ENCODE measurements around the gene AACS.
"Not testable (repeated sequence)": the region's sequence is repeated elsewhere in the genome, so short reads cannot be mapped to it uniquely, and the experiment has no call there.

AACS gene

DNA sequence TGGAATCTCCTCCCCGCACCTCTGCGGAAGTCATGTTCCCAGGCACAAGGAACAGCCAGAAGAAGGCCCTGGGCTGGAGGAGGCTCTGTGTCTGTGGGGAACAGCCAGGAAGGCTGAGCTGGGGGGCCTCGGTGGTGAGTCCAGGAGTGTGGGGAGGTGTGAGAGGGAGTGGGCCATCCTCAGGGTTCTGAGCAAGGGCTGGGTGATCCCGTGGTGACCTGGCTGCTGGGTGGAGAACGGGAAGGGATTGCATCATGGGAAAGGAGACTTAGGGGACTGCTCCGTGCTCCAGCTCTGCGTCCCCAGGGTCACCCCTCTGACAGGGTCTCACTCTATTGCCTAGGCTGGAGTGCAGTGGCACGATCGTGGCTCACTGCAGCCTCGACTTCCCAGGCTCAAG is 13.8 kb downstream of the AACS start:
- no peaks in the 10 kb centered on the region for H3K27me3 ChIP-seq (ENCODE audit: control insufficient read depth in 1 of 2, insufficient read depth in 2 of 2, low read length in 2 of 2)
- H3K36me3 ChIP-seq (ENCODE audit: insufficient read depth, low read length) = peaks cover 10% of the 10 kb centered on the region
- H3K9me3 ChIP-seq (ENCODE audit: low read length) = no peaks in the 10 kb centered on the region
- no peak overlapping the region for H3K27ac ChIP-seq (ENCODE audit: low read depth, low read length)
- H3K4me1 ChIP-seq (ENCODE audit: insufficient read depth, low read length) = no peaks in the 10 kb centered on the region
- no peak overlapping the region for H3K9ac ChIP-seq (ENCODE audit: low read length)
- no peak overlapping the region for H3K4me3 ChIP-seq (ENCODE audit: low read depth in 1 of 2, low read length in 2 of 2)

DNA sequence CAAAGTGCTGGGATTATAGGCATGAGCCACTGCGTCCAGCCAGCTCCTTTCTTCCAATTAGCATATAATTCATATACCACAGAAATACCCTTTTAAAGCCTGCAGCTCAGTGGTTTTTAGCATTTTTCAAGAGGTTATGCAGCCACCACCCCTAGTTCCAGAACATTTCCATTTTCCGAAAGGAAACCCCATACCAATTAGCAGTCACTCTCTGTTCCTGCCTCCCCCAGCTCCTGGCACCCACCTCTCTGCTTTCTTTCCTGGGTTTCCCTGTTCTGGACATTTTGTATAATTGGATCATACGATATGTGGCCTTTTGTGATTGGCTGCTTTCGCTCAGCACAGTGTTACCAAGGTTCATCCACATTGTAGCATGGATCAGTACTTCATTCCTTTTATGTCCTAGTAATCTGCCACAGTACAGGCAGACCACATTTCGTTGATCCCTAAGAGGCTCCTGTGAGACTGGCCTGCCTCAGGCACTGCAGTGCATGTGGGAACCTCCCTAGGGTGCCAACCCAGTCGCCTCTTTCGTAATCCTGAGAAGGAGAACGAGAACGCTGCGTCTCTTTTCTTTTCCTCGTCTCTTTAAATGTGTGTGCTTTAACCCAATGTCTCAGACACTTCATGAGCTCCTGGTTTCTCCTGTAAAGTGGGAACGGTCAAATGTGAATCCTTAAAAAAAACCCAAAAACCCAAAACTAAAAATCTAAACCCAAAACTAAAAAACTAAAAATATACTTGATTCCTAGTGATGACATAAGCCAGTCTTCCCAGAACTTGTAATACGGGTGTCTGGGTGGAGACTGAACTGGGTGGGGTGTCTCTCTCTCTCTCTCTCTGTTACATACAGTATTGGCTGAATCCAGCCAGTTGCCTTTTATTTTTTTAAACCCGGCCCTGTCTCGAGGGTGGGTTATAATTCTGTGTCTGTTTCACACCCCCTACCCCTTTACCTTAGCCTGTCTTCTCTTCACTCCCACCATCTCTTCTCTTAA is 14.7 kb downstream of the AACS start:
- Histone ChIP-seq H3K36me3 (ENCODE audit: insufficient read depth, low read length) (peaks cover 10% of the 10 kb centered on the region), H3K4me1 (ENCODE audit: insufficient read depth, low read length) (no peaks in the 10 kb centered on the region), H3K9me3 (ENCODE audit: low read length) (no peaks in the 10 kb centered on the region), H3K4me3 (ENCODE audit: low read depth in 1 of 2, low read length in 2 of 2) (no peak overlapping the region), H3K27ac (ENCODE audit: low read depth, low read length) (no peak overlapping the region), H3K27me3 (ENCODE audit: control insufficient read depth in 1 of 2, insufficient read depth in 2 of 2, low read length in 2 of 2) (no peaks in the 10 kb centered on the region), H3K9ac (ENCODE audit: low read length) (no peak overlapping the region)

DNA sequence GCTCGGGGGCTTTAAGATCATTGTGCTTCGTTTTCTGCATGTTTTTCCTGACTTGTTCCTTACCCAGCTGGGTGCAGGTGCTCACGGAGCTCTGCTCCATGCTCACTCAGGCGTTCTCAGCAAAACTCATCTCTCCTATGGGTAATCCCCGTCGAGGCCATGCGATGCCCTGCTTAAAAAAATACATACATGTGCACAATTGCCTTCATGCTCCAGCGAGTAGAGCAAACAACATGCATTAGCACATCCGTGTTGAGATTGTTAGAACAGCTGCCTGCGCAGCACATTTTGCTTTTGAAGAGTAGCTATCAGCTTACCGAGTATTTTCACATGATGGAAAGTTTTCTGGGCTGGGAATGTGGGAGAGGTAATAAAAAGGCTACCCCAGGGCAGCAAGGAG is 16.2 kb downstream of the AACS start:
- H3K27ac ChIP-seq (ENCODE audit: low read depth, low read length) = no peak overlapping the region
- H3K27me3 ChIP-seq (ENCODE audit: control insufficient read depth in 1 of 2, insufficient read depth in 2 of 2, low read length in 2 of 2) = no peaks in the 10 kb centered on the region
- peaks cover 11% of the 10 kb centered on the region for H3K36me3 ChIP-seq (ENCODE audit: insufficient read depth, low read length)
- no peak overlapping the region for H3K9ac ChIP-seq (ENCODE audit: low read length)
- no peaks in the 10 kb centered on the region for H3K4me1 ChIP-seq (ENCODE audit: insufficient read depth, low read length)
- no peaks in the 10 kb centered on the region for H3K9me3 ChIP-seq (ENCODE audit: low read length)
- no peak overlapping the region for H3K4me3 ChIP-seq (ENCODE audit: low read depth in 1 of 2, low read length in 2 of 2)

DNA sequence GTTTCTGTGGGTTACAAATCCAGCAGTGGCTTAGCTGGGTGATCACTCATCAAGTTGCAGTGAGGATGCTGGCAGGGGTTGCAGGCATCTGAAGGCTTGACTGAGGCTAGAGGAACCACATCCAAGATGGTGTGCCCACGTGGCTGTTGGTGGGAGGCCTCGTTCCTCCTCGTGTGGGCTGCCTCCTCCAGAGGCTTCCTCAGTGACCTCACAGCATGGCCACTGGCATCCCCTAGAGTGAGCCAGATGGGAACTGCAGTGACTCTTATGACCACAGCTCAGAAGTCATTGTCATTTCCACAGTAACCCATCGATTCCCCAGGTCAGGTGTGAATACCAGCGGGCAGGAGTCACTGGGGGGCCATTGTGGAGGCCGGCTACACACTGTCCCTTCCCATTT is 17.8 kb downstream of the AACS start:
- no peaks in the 10 kb centered on the region for H3K9me3 ChIP-seq (ENCODE audit: low read length)
- no peak overlapping the region for H3K27ac ChIP-seq (ENCODE audit: low read depth, low read length)
- H3K36me3 ChIP-seq (ENCODE audit: insufficient read depth, low read length) = peaks cover 12% of the 10 kb centered on the region
- H3K4me1 ChIP-seq (ENCODE audit: insufficient read depth, low read length) = no peaks in the 10 kb centered on the region
- no peak overlapping the region for H3K9ac ChIP-seq (ENCODE audit: low read length)
- no peak overlapping the region for H3K4me3 ChIP-seq (ENCODE audit: low read depth in 1 of 2, low read length in 2 of 2)
- H3K27me3 ChIP-seq (ENCODE audit: control insufficient read depth in 1 of 2, insufficient read depth in 2 of 2, low read length in 2 of 2) = no peaks in the 10 kb centered on the region

DNA sequence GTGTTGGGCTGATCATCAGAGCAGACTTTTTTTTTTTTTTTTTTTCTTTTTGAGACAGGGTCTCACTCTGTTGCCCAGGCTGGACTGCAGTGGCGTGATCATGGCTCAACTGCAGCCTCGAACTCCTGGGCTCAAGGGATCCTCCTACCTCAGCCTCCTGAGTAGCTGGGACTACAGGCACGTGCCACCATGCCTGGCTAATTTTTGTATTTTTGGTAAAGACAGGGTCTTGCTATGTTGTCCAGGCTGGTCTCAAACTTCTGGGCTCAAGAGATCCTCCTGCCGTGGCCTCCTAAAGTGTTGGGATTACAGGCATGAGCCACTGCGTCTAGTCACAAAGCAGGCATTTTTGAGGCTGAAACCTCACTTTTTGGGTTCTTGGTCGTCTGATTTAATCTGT is 23.0 kb downstream of the AACS start:
- not testable (repeated sequence) for H3K9me3 ChIP-seq (ENCODE audit: low read length); H3K4me3 ChIP-seq (ENCODE audit: low read depth in 1 of 2, low read length in 2 of 2); H3K36me3 ChIP-seq (ENCODE audit: insufficient read depth, low read length); H3K9ac ChIP-seq (ENCODE audit: low read length); H3K4me1 ChIP-seq (ENCODE audit: insufficient read depth, low read length); H3K27me3 ChIP-seq (ENCODE audit: control insufficient read depth in 1 of 2, insufficient read depth in 2 of 2, low read length in 2 of 2); H3K27ac ChIP-seq (ENCODE audit: low read depth, low read length)

DNA sequence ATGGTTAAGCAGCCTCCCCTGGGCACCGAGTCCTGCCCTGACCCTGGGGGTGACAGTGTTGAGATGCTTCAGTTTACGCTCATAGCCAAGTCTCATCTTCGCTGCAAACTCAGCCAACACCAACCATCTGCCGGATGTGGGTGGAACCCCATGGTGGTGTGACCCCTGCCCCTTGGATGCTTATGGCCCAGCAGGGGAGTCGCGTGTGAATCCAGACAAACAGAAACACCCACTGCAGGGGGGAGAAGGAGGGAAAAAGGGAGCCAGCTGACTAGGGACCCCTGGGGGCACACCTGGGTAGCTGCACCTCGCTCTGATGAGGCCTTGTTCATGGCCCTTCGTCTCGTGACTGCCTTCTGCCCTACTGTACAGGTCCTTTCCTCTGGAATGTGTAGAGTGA is 23.8 kb downstream of the AACS start:
- Histone ChIP-seq H3K9me3 (ENCODE audit: low read length) (no peaks in the 10 kb centered on the region), H3K4me3 (ENCODE audit: low read depth in 1 of 2, low read length in 2 of 2) (no peak overlapping the region), H3K27ac (ENCODE audit: low read depth, low read length) (no peak overlapping the region), H3K36me3 (ENCODE audit: insufficient read depth, low read length) (peaks cover 8% of the 10 kb centered on the region), H3K9ac (ENCODE audit: low read length) (no peak overlapping the region), H3K27me3 (ENCODE audit: control insufficient read depth in 1 of 2, insufficient read depth in 2 of 2, low read length in 2 of 2) (no peaks in the 10 kb centered on the region), H3K4me1 (ENCODE audit: insufficient read depth, low read length) (peaks cover 3% of the 10 kb centered on the region)

DNA sequence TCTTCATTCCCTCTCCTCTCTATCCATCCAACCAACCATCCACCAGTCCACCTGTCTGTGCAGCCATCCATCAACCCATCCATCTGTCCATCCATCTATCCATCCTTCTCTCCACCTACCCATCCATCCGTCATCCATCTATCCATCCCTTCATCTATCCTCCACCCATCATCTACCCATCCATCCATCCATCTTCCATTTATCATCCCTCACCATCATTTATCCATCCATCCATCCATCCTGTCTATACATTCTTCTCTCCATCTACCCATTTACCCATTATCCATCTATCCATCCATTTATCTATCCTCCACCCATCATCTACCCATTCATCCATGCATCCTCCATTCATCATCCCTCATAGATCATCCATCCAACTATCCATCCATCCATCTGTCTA is 24.4 kb downstream of the AACS start:
- Histone ChIP-seq H3K9me3 (ENCODE audit: low read length) (no peaks in the 10 kb centered on the region), H3K27ac (ENCODE audit: low read depth, low read length) (no peak overlapping the region), H3K9ac (ENCODE audit: low read length) (no peak overlapping the region), H3K4me1 (ENCODE audit: insufficient read depth, low read length) (peaks cover 3% of the 10 kb centered on the region), H3K27me3 (ENCODE audit: control insufficient read depth in 1 of 2, insufficient read depth in 2 of 2, low read length in 2 of 2) (no peaks in the 10 kb centered on the region), H3K36me3 (ENCODE audit: insufficient read depth, low read length) (peaks cover 8% of the 10 kb centered on the region), H3K4me3 (ENCODE audit: low read depth in 1 of 2, low read length in 2 of 2) (no peak overlapping the region)

DNA sequence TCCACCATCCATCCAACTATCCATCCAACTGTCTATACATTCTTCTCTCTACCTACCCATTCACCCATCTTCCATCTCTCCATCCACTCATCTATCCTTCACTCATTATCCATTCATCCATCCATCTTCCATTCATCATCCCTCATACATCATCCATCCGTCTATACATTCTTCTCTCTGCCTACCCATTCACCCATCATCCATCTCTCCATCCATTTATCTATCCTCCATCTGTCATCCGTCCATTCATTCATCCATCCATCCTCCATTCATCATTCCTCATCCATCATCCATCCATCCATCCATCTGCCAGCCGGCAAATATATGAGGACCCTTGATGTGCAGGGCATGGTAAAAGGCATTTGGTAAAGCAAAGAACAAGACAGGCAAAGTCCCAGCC is 25.2 kb downstream of the AACS start:
- Histone ChIP-seq H3K9me3 (ENCODE audit: low read length) (no peaks in the 10 kb centered on the region), H3K27ac (ENCODE audit: low read depth, low read length) (no peak overlapping the region), H3K36me3 (ENCODE audit: insufficient read depth, low read length) (peaks cover 8% of the 10 kb centered on the region)

DNA sequence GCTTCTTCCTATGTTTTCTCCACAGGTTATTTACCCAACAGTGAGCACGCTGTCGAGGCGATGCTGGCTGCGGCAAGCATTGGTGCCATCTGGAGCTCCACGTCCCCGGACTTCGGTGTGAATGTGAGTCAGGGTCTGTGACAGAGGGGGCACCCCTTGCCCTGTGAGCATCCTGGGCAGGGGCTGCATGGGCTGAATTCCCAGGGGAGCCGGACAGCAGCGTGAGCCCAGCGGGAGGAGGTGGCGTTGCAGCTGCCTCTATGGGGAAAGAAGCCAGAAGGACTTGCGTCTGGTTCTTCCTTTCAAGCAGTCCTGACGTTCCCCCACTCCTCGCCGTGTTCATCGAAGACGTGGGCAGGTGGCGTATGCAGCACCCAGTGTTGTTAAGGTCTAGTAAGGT is 26.2 kb downstream of the AACS start:
- H3K36me3 ChIP-seq (ENCODE audit: insufficient read depth, low read length) = peaks cover 5% of the 10 kb centered on the region
- H3K9me3 ChIP-seq (ENCODE audit: low read length) = no peaks in the 10 kb centered on the region
- no peak overlapping the region for H3K9ac ChIP-seq (ENCODE audit: low read length)
- peaks cover 3% of the 10 kb centered on the region for H3K4me1 ChIP-seq (ENCODE audit: insufficient read depth, low read length)
- H3K4me3 ChIP-seq (ENCODE audit: low read depth in 1 of 2, low read length in 2 of 2) = no peak overlapping the region
- H3K27ac ChIP-seq (ENCODE audit: low read depth, low read length) = no peak overlapping the region
- H3K27me3 ChIP-seq (ENCODE audit: control insufficient read depth in 1 of 2, insufficient read depth in 2 of 2, low read length in 2 of 2) = no peaks in the 10 kb centered on the region

More for the DNA sequence above, 25.2 kb downstream of the AACS start:
- Histone ChIP-seq H3K4me1 (ENCODE audit: insufficient read depth, low read length) (peaks cover 3% of the 10 kb centered on the region), H3K27me3 (ENCODE audit: control insufficient read depth in 1 of 2, insufficient read depth in 2 of 2, low read length in 2 of 2) (no peaks in the 10 kb centered on the region), H3K9ac (ENCODE audit: low read length) (no peak overlapping the region), H3K4me3 (ENCODE audit: low read depth in 1 of 2, low read length in 2 of 2) (no peak overlapping the region)

DNA sequence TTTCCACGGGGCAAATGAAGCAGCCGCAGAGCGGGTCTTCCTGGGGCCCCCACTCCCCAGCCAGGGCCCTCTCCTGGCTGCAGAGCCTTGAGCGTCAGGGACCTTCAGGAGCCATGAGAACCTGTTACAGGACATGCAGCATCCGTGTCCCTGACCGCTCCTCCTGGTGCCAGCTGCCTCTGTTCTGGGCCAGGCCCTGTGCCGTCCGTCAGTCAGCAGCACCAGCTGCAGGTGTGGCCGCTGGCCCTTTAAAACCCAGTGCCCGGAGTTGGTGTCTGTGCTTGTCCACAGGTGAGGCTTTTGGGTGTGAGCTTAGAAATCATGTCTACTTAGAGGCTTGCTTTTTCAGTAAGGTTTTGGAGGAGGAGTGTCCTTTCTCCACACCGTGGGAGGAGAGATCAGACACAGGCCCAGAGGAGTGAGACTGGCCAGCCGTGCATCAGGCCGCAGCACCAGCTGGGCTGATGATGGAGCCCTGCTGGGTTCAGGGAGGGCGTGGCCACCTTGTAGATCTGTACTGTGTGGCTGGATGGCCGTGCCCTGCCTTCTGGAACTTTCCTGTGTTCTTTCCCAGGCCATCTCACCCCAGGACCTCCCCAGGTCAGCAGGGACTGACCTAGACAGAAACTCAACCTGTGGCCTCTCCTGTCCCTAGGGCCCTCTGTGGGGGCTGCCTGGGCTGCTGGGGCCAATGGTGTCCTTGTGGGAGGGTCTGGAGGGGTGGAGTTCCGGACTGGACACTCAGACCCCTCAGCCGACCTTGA is 27.1 kb downstream of the AACS start:
- H3K9ac ChIP-seq (ENCODE audit: low read length) = no peak overlapping the region
- no peaks in the 10 kb centered on the region for H3K27me3 ChIP-seq (ENCODE audit: control insufficient read depth in 1 of 2, insufficient read depth in 2 of 2, low read length in 2 of 2)
- no peak overlapping the region for H3K4me3 ChIP-seq (ENCODE audit: low read depth in 1 of 2, low read length in 2 of 2)
- H3K4me1 ChIP-seq (ENCODE audit: insufficient read depth, low read length) = peaks cover 3% of the 10 kb centered on the region
- H3K9me3 ChIP-seq (ENCODE audit: low read length) = no peaks in the 10 kb centered on the region
- no peak overlapping the region for H3K27ac ChIP-seq (ENCODE audit: low read depth, low read length)
- H3K36me3 ChIP-seq (ENCODE audit: insufficient read depth, low read length) = no peaks in the 10 kb centered on the region

DNA sequence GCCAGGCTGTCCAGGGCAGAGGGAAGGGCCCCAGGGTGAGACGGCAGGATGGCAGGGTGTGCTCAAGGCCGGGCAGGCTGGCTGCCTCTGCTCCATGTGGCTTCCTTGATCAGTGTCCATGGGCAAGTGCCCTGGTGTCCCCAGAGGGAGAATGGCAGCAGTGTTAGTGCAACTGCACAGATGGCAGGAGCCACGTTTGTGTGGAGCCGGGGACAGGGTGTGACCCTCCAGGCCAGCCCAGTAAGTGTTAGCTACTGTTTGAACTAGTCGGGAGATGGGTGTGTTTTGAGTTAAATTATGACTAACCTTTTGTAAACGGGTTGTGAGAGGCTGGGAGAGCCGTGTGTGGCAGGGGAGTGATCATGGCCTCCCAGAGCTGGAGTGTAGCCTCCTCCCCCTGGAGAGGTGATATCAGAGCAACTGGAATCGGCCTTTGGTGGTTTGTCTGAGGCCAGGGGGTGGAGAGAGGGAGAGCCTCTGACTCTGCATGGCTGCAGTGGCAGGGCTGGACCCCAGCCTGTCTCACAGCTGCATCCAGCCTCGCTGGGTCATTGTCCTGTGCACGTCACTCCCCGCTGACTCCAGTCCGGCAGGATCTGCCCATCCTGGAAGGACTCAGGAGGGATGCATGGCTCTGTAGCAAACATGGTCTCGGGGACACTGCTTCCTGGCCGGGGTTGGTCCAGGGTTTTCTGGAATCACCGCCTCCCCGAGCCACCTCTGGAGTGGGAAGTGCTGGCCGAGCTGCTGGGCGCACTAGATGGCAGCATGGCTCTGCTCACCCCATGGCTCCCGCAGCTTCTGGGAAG is 27.8 kb downstream of the AACS start:
- H3K4me3 ChIP-seq (ENCODE audit: low read depth in 1 of 2, low read length in 2 of 2) = no peak overlapping the region
- H3K27ac ChIP-seq (ENCODE audit: low read depth, low read length) = no peak overlapping the region
- H3K9ac ChIP-seq (ENCODE audit: low read length) = no peak overlapping the region
- no peaks in the 10 kb centered on the region for H3K9me3 ChIP-seq (ENCODE audit: low read length)
- H3K36me3 ChIP-seq (ENCODE audit: insufficient read depth, low read length) = no peaks in the 10 kb centered on the region
- H3K27me3 ChIP-seq (ENCODE audit: control insufficient read depth in 1 of 2, insufficient read depth in 2 of 2, low read length in 2 of 2) = no peaks in the 10 kb centered on the region
- peaks cover 3% of the 10 kb centered on the region for H3K4me1 ChIP-seq (ENCODE audit: insufficient read depth, low read length)

Data from muscle layer of colon (tissue), 2 donors.